GM18519 (cell line): ENCODE data around the gene LINGO4.

Experiments used
- ATAC-seq: cut with Tn5 transposase; IDR thresholded peaks from one replicate; pipeline ENCODE4 v1.9.1; 2021; ENCODE audit warnings: mild to moderate bottlenecking, moderate library complexity; ENCODE audit not compliant: unreplicated experiment, low FRiP score

LINGO4 gene

GRCh38 chr1:151805066-151805820 lies at the start of gene LINGO4:
TSS of gene LINGO4 (minus strand) at chr1:151805419. CDS start at chr1:151802704, 2,715 bp downstream.
- no peak for ATAC-seq

GRCh38 chr1:151854658-151855057 lies 49.4 kb upstream of the LINGO4 start:
- ATAC-seq, result no peak

GRCh38 chr1:151853411-151853943 lies 48.3 kb upstream of the LINGO4 start, which contains the start of gene THEM5:
TSS of gene THEM5 (minus strand) at chr1:151853712. CDS start at chr1:151853565, 147 bp downstream.
- no peak for ATAC-seq

- no peak for ATAC-seq
These were observed 47.5 kb upstream of the LINGO4 start for GRCh38 chr1:151852733-151853132.

- ATAC-seq, result no peak
These were observed 46.7 kb upstream of the LINGO4 start for GRCh38 chr1:151851886-151852285.

- ATAC-seq, result no peak
These were observed 44.7 kb upstream of the LINGO4 start for GRCh38 chr1:151849871-151850270.

GRCh38 chr1:151849126-151849525 lies 43.9 kb upstream of the LINGO4 start:
- no peak for ATAC-seq

GRCh38 chr1:151847867-151848596 lies 42.8 kb upstream of the LINGO4 start:
- ATAC-seq, result no peak

- ATAC-seq, result no peak
These were observed 41.5 kb upstream of the LINGO4 start for GRCh38 chr1:151846686-151847237.

GRCh38 chr1:151846062-151846568 lies 40.9 kb upstream of the LINGO4 start:
- no peak for ATAC-seq

- ATAC-seq, result no peak
These were observed 38.2 kb upstream of the LINGO4 start for GRCh38 chr1:151843398-151843797.

- ATAC-seq, result no peak
These were observed 35.9 kb upstream of the LINGO4 start for GRCh38 chr1:151841141-151841540.

- no peak for ATAC-seq
These were observed 35.2 kb upstream of the LINGO4 start for GRCh38 chr1:151840421-151840820.

GRCh38 chr1:151839457-151840403 lies 34.5 kb upstream of the LINGO4 start, which contains the start of gene C2CD4D:
TSS of gene C2CD4D (minus strand) at chr1:151839820. CDS start at chr1:151838989, 831 bp downstream.
- ATAC-seq, result no peak

GRCh38 chr1:151839082-151839412 lies 33.8 kb upstream of the LINGO4 start:
- no peak for ATAC-seq

GRCh38 chr1:151838222-151839081 lies 33.2 kb upstream of the LINGO4 start:
- ATAC-seq, result no peak

- ATAC-seq, result no peak
These were observed 32.6 kb upstream of the LINGO4 start for GRCh38 chr1:151837884-151838221.

GRCh38 chr1:151837197-151837596 lies 32.0 kb upstream of the LINGO4 start:
- no peak for ATAC-seq

- no peak for ATAC-seq
These were observed 30.4 kb upstream of the LINGO4 start for GRCh38 chr1:151835596-151835995.
